Measurements from ENCODE around the gene RASAL2. TPM values are rescaled to one million over a fixed set of nuclear protein-coding genes. Genes with fewer than 3 reads are reported as not detected.

Gene RASAL2
- total RNA-seq, 5 donors from 2014 or later (not counting 1 experiment from before 2014, with no cell fraction given) = 0.05 to 0.19 (median 0.11) TPM; not detected in 1

DNA sequence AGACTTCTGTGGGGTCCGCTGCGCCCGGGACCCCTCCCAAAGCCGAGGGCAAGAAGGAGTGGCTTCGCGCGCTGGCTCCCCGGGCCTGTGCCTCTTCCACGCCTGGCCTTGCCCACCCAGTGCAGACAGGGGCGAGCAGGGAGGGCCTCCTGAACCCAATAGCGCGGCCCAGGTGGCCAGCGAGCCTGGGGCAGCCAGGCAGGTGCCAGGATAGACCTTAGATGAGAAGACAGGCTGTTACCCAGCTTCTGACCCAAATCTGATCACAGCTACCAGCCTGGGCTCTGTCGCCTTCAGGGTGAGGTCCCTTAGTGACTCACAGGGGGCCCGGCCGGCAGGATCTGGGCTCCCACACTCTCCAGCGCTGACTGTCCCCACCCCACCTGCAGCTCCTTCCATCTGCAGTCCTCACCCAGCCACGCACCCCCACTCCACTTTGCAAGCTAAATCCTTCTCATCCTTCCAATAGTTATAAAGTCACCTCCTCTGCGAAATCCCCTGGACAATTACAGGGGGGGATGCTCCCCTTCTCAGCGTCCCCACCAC is 393.2 kb downstream of the RASAL2 start:
- Histone ChIP-seq H3K27me3 (replicated peaks in 1 of 2; ENCODE audit: control insufficient read depth in 2 of 2, extremely low read depth in 1 of 2, insufficient read depth in 2 of 2, low read length in 1 of 2) (peaks cover 0 to 19% of the 10 kb centered on the region in 2 experiments), H3K4me3 (ENCODE audit: control insufficient read depth in 1 of 2, extremely low read depth in 1 of 2, low read length in 1 of 2) (no peak overlapping the region), H3K9me3 (no peaks in the 10 kb centered on the region), H3K36me3 (ENCODE audit: control insufficient read depth in 2 of 2, extremely low read depth in 1 of 2, insufficient read depth in 1 of 2, low read length in 1 of 2) (no peaks in the 10 kb centered on the region), H3K27ac (ENCODE audit: low read length) (no peak overlapping the region), H3K4me1 (ENCODE audit: control insufficient read depth in 1 of 2, extremely low read depth in 1 of 2, insufficient read depth in 2 of 2, low read length in 2 of 2) (no peaks in the 10 kb centered on the region)
- WGBS (ENCODE audit: insufficient coverage) = 64% methylated on average over 20 of the region's 20 CpGs
- DNase-seq (no peak), ATAC-seq (replicated peaks in 1 of 4) (peak in 1 of 4 experiments; percentile 19)
- Mint-ChIP-seq H3K27me3 (peaks cover 15 to 18% of the 10 kb centered on the region in 2 donors), H3K9me3 (no peaks in the 10 kb centered on the region), H3K4me3 (no peak overlapping the region), H3K27ac (no peak overlapping the region), H3K4me1 (no peaks in the 10 kb centered on the region), H3K36me3 (no peaks in the 10 kb centered on the region)
- POLR2A ChIA-PET = no interaction called here
- CTCF ChIA-PET = no interaction called here

DNA sequence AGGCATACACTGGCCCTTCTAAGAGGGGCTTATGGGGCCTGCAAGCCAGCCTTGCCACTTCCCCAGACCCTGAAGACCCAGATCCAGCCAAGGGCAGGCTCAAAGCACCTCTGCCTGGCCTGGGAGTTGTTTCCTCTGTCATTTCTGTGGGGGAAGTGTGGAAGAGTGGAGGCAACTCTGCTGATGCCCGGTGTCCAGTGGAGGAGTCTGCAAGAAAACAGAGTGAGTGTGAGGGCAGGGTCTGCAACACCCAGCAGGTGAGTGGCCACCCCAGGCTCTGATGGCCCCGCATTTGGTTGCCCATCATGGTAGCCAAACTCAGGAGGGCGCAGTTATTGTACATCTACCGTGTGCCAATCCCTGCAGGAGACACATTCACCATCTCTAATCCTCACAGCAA is 394.5 kb downstream of the RASAL2 start:
- H3K27me3 ChIP-seq (replicated peaks in 1 of 2; ENCODE audit: control insufficient read depth in 2 of 2, extremely low read depth in 1 of 2, insufficient read depth in 2 of 2, low read length in 1 of 2) = peaks cover 0 to 19% of the 10 kb centered on the region in 2 experiments
- H3K27ac ChIP-seq (ENCODE audit: low read length) = no peak overlapping the region
- POLR2A ChIA-PET = no interaction called here
- H3K4me1 Mint-ChIP-seq = no peaks in the 10 kb centered on the region
- 92% methylated on average over 2 of the region's 4 CpGs for WGBS (ENCODE audit: insufficient coverage)
- no peak overlapping the region for H3K4me3 ChIP-seq (ENCODE audit: control insufficient read depth in 1 of 2, extremely low read depth in 1 of 2, low read length in 1 of 2)
- peaks cover 15 to 17% of the 10 kb centered on the region in 2 donors for H3K27me3 Mint-ChIP-seq
- H3K9me3 ChIP-seq = no peaks in the 10 kb centered on the region
- H3K27ac Mint-ChIP-seq = no peak overlapping the region
- CTCF ChIA-PET = no interaction called here
- H3K4me3 Mint-ChIP-seq = no peak overlapping the region
- no peak for DNase-seq
- no peaks in the 10 kb centered on the region for H3K9me3 Mint-ChIP-seq
- no peaks in the 10 kb centered on the region for H3K36me3 Mint-ChIP-seq
- no peaks in the 10 kb centered on the region for H3K36me3 ChIP-seq (ENCODE audit: control insufficient read depth in 2 of 2, extremely low read depth in 1 of 2, insufficient read depth in 1 of 2, low read length in 1 of 2)
- no peak for ATAC-seq (replicated peaks in 1 of 4)
- no peaks in the 10 kb centered on the region for H3K4me1 ChIP-seq (ENCODE audit: control insufficient read depth in 1 of 2, extremely low read depth in 1 of 2, insufficient read depth in 2 of 2, low read length in 2 of 2)

DNA sequence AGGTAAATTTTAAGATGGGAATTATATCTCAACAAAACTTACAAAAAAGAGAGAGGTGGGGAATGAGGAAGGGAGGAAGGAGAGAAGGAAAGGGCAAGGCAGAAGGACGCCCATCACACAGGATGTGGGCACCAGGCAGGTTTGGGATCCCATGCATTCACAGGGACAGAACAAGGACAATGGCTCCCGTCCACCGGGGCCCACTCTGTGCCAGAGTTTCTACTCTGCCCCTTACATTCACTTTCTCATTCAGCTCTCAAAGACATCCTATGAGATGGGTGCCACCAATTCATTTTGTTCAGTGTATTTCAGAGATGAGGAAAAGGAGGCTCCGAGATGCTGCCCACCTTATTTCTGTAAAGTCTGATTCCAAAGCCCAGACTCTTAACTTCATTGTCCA is 395.5 kb downstream of the RASAL2 start:
- POLR2A ChIA-PET = no interaction called here
- peaks cover 0 to 19% of the 10 kb centered on the region in 2 experiments for H3K27me3 ChIP-seq (replicated peaks in 1 of 2; ENCODE audit: control insufficient read depth in 2 of 2, extremely low read depth in 1 of 2, insufficient read depth in 2 of 2, low read length in 1 of 2)
- H3K4me3 ChIP-seq (ENCODE audit: control insufficient read depth in 1 of 2, extremely low read depth in 1 of 2, low read length in 1 of 2) = no peak overlapping the region
- peaks cover 15 to 17% of the 10 kb centered on the region in 2 donors for H3K27me3 Mint-ChIP-seq
- H3K9me3 Mint-ChIP-seq = no peaks in the 10 kb centered on the region
- WGBS (ENCODE audit: insufficient coverage) = 86% methylated on average over 1 of the region's 4 CpGs
- H3K36me3 Mint-ChIP-seq = no peaks in the 10 kb centered on the region
- no peaks in the 10 kb centered on the region for H3K4me1 Mint-ChIP-seq
- CTCF ChIA-PET = no interaction called here
- H3K27ac Mint-ChIP-seq = no peak overlapping the region
- H3K27ac ChIP-seq (ENCODE audit: low read length) = no peak overlapping the region
- DNase-seq = no peak
- H3K4me1 ChIP-seq (ENCODE audit: control insufficient read depth in 1 of 2, extremely low read depth in 1 of 2, insufficient read depth in 2 of 2, low read length in 2 of 2) = no peaks in the 10 kb centered on the region
- no peak overlapping the region for H3K4me3 Mint-ChIP-seq
- no peaks in the 10 kb centered on the region for H3K9me3 ChIP-seq
- no peak for ATAC-seq (replicated peaks in 1 of 4)
- H3K36me3 ChIP-seq (ENCODE audit: control insufficient read depth in 2 of 2, extremely low read depth in 1 of 2, insufficient read depth in 1 of 2, low read length in 1 of 2) = no peaks in the 10 kb centered on the region

DNA sequence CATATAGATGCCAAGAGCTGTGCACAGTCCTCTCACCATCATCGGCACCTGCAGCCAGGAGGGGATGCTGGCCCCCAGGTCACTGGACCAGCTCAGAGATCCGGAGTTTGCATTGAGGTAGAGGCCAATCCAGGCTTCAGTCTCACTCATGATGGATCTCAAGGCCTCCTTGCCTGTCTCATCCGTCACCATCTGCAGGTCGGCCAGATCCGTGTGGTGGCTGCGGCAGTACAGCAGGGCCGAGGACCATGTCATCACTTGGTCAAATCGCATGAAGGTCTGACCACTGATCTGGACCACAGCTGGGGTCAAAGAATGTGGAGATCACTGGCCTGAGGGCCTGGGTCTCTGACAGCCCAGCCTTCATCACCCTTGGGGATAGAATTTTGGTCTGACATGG is 396.2 kb downstream of the RASAL2 start:
- Mint-ChIP-seq H3K27me3 (peaks cover 15 to 17% of the 10 kb centered on the region in 2 donors), H3K9me3 (no peaks in the 10 kb centered on the region), H3K36me3 (no peaks in the 10 kb centered on the region), H3K4me3 (no peak overlapping the region), H3K27ac (no peak overlapping the region), H3K4me1 (no peaks in the 10 kb centered on the region)
- CTCF ChIA-PET = no interaction called here
- Histone ChIP-seq H3K27me3 (replicated peaks in 1 of 2; ENCODE audit: control insufficient read depth in 2 of 2, extremely low read depth in 1 of 2, insufficient read depth in 2 of 2, low read length in 1 of 2) (peaks cover 0 to 19% of the 10 kb centered on the region in 2 experiments), H3K9me3 (no peaks in the 10 kb centered on the region), H3K27ac (ENCODE audit: low read length) (no peak overlapping the region), H3K36me3 (ENCODE audit: control insufficient read depth in 2 of 2, extremely low read depth in 1 of 2, insufficient read depth in 1 of 2, low read length in 1 of 2) (no peaks in the 10 kb centered on the region), H3K4me3 (ENCODE audit: control insufficient read depth in 1 of 2, extremely low read depth in 1 of 2, low read length in 1 of 2) (no peak overlapping the region), H3K4me1 (ENCODE audit: control insufficient read depth in 1 of 2, extremely low read depth in 1 of 2, insufficient read depth in 2 of 2, low read length in 2 of 2) (no peaks in the 10 kb centered on the region)
- 93% methylated on average over 8 of the region's 8 CpGs for WGBS (ENCODE audit: insufficient coverage)
- POLR2A ChIA-PET = no interaction called here
- ATAC-seq (replicated peaks in 1 of 4) (no peak), DNase-seq (no peak)

DNA sequence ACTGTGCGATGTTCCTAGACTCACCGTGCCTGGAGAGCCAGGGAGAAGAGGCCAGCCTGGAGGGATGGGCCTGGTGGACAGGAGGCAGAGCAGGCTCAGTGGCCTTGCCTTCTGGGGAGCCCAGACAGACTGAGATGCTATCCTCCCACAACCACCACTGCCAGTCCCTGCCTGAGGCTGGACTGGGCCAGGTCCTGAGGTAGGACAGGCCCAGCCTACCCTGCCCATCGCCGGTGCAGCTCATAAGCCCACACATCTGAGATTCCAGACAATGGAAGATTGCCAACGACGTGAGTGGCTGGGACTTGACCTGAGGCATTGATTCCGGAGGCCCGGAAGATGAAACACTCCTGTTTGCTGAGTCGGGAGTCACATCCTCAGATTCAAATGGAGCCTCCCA is 397.1 kb downstream of the RASAL2 start:
- H3K4me3 Mint-ChIP-seq = no peak overlapping the region
- ATAC-seq (replicated peaks in 1 of 4) (no peak), DNase-seq (no peak)
- Histone ChIP-seq H3K27me3 (replicated peaks in 1 of 2; ENCODE audit: control insufficient read depth in 2 of 2, extremely low read depth in 1 of 2, insufficient read depth in 2 of 2, low read length in 1 of 2) (peaks cover 0 to 22% of the 10 kb centered on the region in 2 experiments), H3K4me1 (ENCODE audit: control insufficient read depth in 1 of 2, extremely low read depth in 1 of 2, insufficient read depth in 2 of 2, low read length in 2 of 2) (no peaks in the 10 kb centered on the region), H3K27ac (ENCODE audit: low read length) (no peak overlapping the region), H3K4me3 (ENCODE audit: control insufficient read depth in 1 of 2, extremely low read depth in 1 of 2, low read length in 1 of 2) (no peak overlapping the region), H3K9me3 (no peaks in the 10 kb centered on the region), H3K36me3 (ENCODE audit: control insufficient read depth in 2 of 2, extremely low read depth in 1 of 2, insufficient read depth in 1 of 2, low read length in 1 of 2) (no peaks in the 10 kb centered on the region)
- H3K9me3 Mint-ChIP-seq = no peaks in the 10 kb centered on the region
- CTCF ChIA-PET = no interaction called here
- H3K36me3 Mint-ChIP-seq = no peaks in the 10 kb centered on the region
- POLR2A ChIA-PET = no interaction called here
- H3K27ac Mint-ChIP-seq = no peak overlapping the region
- no peaks in the 10 kb centered on the region for H3K4me1 Mint-ChIP-seq
- H3K27me3 Mint-ChIP-seq = peaks cover 15 to 17% of the 10 kb centered on the region in 2 donors
- whole genome bisulfite sequencing (ENCODE audit: insufficient coverage) = 92% methylated on average over 8 of the region's 9 CpGs

DNA sequence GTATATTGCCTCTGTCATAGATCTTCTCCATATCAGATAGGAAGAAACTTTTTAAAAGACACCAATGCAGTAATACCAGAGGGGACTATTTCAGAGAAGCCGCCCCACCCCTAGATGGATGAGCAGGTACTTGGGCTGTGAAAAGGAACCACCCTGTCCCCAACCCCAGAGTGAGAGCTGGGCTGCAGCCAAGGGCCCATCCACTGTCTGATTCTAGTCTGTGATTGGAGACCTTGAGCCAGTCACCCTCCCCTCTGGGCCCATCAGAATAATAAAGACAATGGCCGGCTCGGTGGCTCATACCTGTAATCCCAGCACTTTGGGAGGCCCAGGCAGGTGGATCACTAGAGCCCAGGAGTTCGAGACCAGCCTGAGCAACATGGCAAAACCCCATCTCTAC is 397.8 kb downstream of the RASAL2 start:
- no peaks in the 10 kb centered on the region for H3K4me1 Mint-ChIP-seq
- Histone ChIP-seq H3K27ac (ENCODE audit: low read length) (no peak overlapping the region), H3K4me1 (ENCODE audit: control insufficient read depth in 1 of 2, extremely low read depth in 1 of 2, insufficient read depth in 2 of 2, low read length in 2 of 2) (no peaks in the 10 kb centered on the region), H3K36me3 (ENCODE audit: control insufficient read depth in 2 of 2, extremely low read depth in 1 of 2, insufficient read depth in 1 of 2, low read length in 1 of 2) (no peaks in the 10 kb centered on the region), H3K4me3 (ENCODE audit: control insufficient read depth in 1 of 2, extremely low read depth in 1 of 2, low read length in 1 of 2) (no peak overlapping the region), H3K9me3 (no peaks in the 10 kb centered on the region), H3K27me3 (replicated peaks in 1 of 2; ENCODE audit: control insufficient read depth in 2 of 2, extremely low read depth in 1 of 2, insufficient read depth in 2 of 2, low read length in 1 of 2) (peaks cover 0 to 23% of the 10 kb centered on the region in 2 experiments)
- no peak overlapping the region for H3K4me3 Mint-ChIP-seq
- ChIA-PET POLR2A (no interaction called here), CTCF (no interaction called here)
- no peaks in the 10 kb centered on the region for H3K9me3 Mint-ChIP-seq
- H3K36me3 Mint-ChIP-seq = no peaks in the 10 kb centered on the region
- no peak overlapping the region for H3K27ac Mint-ChIP-seq
- DNase-seq (no peak), ATAC-seq (replicated peaks in 1 of 4) (no peak)
- peaks cover 15 to 17% of the 10 kb centered on the region in 2 donors for H3K27me3 Mint-ChIP-seq
- WGBS (ENCODE audit: insufficient coverage) = 100% methylated on average over 2 of the region's 4 CpGs

DNA sequence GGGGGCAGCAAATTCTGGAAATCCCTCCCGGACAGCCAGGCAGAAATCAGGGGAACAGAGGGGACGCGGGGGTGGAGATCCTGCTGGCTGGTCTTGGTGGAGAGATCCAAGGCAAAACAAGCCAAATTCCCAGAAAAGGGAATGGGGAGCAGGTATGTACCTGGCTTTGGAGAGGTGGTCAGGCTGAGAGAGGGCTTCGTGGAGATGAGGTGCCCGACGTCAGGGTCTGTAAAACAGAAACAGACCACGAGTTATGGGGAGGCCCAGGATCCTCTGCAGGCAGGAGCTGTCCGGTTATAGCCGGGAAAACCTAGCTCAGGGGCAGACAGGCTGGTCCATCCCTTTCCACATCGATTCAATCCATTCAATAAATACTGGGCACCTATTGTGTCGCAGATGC is 398.4 kb downstream of the RASAL2 start:
- no peaks in the 10 kb centered on the region for H3K36me3 Mint-ChIP-seq
- H3K4me1 Mint-ChIP-seq = no peaks in the 10 kb centered on the region
- H3K27me3 ChIP-seq (replicated peaks in 1 of 2; ENCODE audit: control insufficient read depth in 2 of 2, extremely low read depth in 1 of 2, insufficient read depth in 2 of 2, low read length in 1 of 2) = peaks cover 0 to 18% of the 10 kb centered on the region in 2 experiments
- no peaks in the 10 kb centered on the region for H3K9me3 ChIP-seq
- no peaks in the 10 kb centered on the region for H3K36me3 ChIP-seq (ENCODE audit: control insufficient read depth in 2 of 2, extremely low read depth in 1 of 2, insufficient read depth in 1 of 2, low read length in 1 of 2)
- no peak overlapping the region for H3K4me3 ChIP-seq (ENCODE audit: control insufficient read depth in 1 of 2, extremely low read depth in 1 of 2, low read length in 1 of 2)
- WGBS (ENCODE audit: insufficient coverage) = 95% methylated on average over 10 of the region's 11 CpGs
- DNase-seq (no peak), ATAC-seq (replicated peaks in 1 of 4) (no peak)
- no peaks in the 10 kb centered on the region for H3K9me3 Mint-ChIP-seq
- ChIA-PET CTCF (no interaction called here), POLR2A (no interaction called here)
- H3K27me3 Mint-ChIP-seq = peaks cover 14% of the 10 kb centered on the region in 2 donors
- no peaks in the 10 kb centered on the region for H3K4me1 ChIP-seq (ENCODE audit: control insufficient read depth in 1 of 2, extremely low read depth in 1 of 2, insufficient read depth in 2 of 2, low read length in 2 of 2)
- H3K4me3 Mint-ChIP-seq = no peak overlapping the region
- H3K27ac ChIP-seq (ENCODE audit: low read length) = no peak overlapping the region
- no peak overlapping the region for H3K27ac Mint-ChIP-seq

All from T-cell (primary cell).